NCI-H1105 treated with DMSO at 0.1 percent for 48 hours (cell line): ENCODE data around the gene PRR36.

Experiments used
- DNase-seq: peaks from one replicate; lab custom pipeline; 2025; lab: John Stamatoyannopoulos, UW

The PRR36 gene

GRCh38 chr19:7912697-7913564 is 38.7 kb upstream of the PRR36 start:
- no peak for DNase-seq

- DNase-seq = no peak
Measured at GRCh38 chr19:7912144-7912696, 38.0 kb upstream of the PRR36 start.

GRCh38 chr19:7911508-7912143 is 37.4 kb upstream of the PRR36 start:
- no peak for DNase-seq

- no peak for DNase-seq
Measured at GRCh38 chr19:7910321-7911161, 36.4 kb upstream of the PRR36 start.

GRCh38 chr19:7909471-7910067 is 35.4 kb upstream of the PRR36 start:
- no peak for DNase-seq

- DNase-seq = no peak
Measured at GRCh38 chr19:7908742-7909461, 34.7 kb upstream of the PRR36 start.

- DNase-seq = no peak
Measured at GRCh38 chr19:7908078-7908699, 34.0 kb upstream of the PRR36 start.

- DNase-seq = no peak
Measured at GRCh38 chr19:7907544-7907943, 33.4 kb upstream of the PRR36 start.

- no peak for DNase-seq
Measured at GRCh38 chr19:7907122-7907521, 32.9 kb upstream of the PRR36 start.

- DNase-seq = no peak
Measured at GRCh38 chr19:7905859-7906258, 31.7 kb upstream of the PRR36 start.

- DNase-seq = no peak
Measured at GRCh38 chr19:7905268-7905667, 31.1 kb upstream of the PRR36 start.

- DNase-seq = no peak
Measured at GRCh38 chr19:7904074-7905020, 30.2 kb upstream of the PRR36 start.

- peak; percentile 99 for DNase-seq
Measured at GRCh38 chr19:7903244-7904073, 29.3 kb upstream of the PRR36 start, which contains the start of gene MAP2K7. TSS of gene MAP2K7 (plus strand) at chr19:7903877. CDS start at chr19:7903945, 68 bp downstream.

GRCh38 chr19:7902796-7903243 is 28.6 kb upstream of the PRR36 start:
- no peak for DNase-seq

GRCh38 chr19:7901337-7901736 is 27.1 kb upstream of the PRR36 start:
- DNase-seq = no peak

GRCh38 chr19:7900931-7901330 is 26.7 kb upstream of the PRR36 start:
- no peak for DNase-seq

- no peak for DNase-seq
Measured at GRCh38 chr19:7900401-7900870, 26.2 kb upstream of the PRR36 start.

GRCh38 chr19:7899751-7900378 is 25.7 kb upstream of the PRR36 start:
- no peak for DNase-seq
